Measurements from ENCODE around the gene RBFOX1.

GRCh38 chr16:7366993-7367880, 34.6 kb downstream of the RBFOX1 start:
- no peak for TF ChIP-seq CBX3 (IDR thresholded peaks at IDR 0.05; ENCODE audit: low read depth)
- no peak for TF ChIP-seq SP1 (IDR thresholded peaks at IDR 0.05; ENCODE audit: low read depth)
